HS-5 (cell line): ENCODE measurements around the gene MYO18B.

Experiments
- DNase-seq: peaks from one replicate; pipeline ENCODE4 v3.0.0-alpha.2; 2012; ENCODE audit warnings: low read depth

The MYO18B gene

GRCh38 chr22:25777411-25777810, 35.4 kb downstream of the MYO18B start:
- no peak for DNase-seq

GRCh38 chr22:25777870-25778269, 35.9 kb downstream of the MYO18B start:
- DNase-seq: no peak

- no peak for DNase-seq
Measured at GRCh38 chr22:25779426-25779825, 37.4 kb downstream of the MYO18B start.

- no peak for DNase-seq
Measured at GRCh38 chr22:25779890-25780289, 37.9 kb downstream of the MYO18B start.

GRCh38 chr22:25780673-25781072, 38.7 kb downstream of the MYO18B start:
- no peak for DNase-seq

GRCh38 chr22:25781801-25782200, 39.8 kb downstream of the MYO18B start:
- no peak for DNase-seq

- DNase-seq: no peak
Measured at GRCh38 chr22:25782831-25783230, 40.8 kb downstream of the MYO18B start.

GRCh38 chr22:25783856-25784255, 41.9 kb downstream of the MYO18B start:
- DNase-seq: no peak

GRCh38 chr22:25786165-25786564, 44.2 kb downstream of the MYO18B start:
- DNase-seq: no peak

GRCh38 chr22:25791556-25791955, 49.6 kb downstream of the MYO18B start:
- no peak for DNase-seq

GRCh38 chr22:25795478-25795877, 53.5 kb downstream of the MYO18B start:
- no peak for DNase-seq

GRCh38 chr22:25797498-25798290, 55.7 kb downstream of the MYO18B start:
- no peak for DNase-seq

- no peak for DNase-seq
Measured at GRCh38 chr22:25800766-25801165, 58.8 kb downstream of the MYO18B start.

GRCh38 chr22:25802018-25802417, 60.0 kb downstream of the MYO18B start:
- no peak for DNase-seq

GRCh38 chr22:25804676-25805075, 62.7 kb downstream of the MYO18B start:
- DNase-seq: no peak

- no peak for DNase-seq
Measured at GRCh38 chr22:25806579-25806978, 64.6 kb downstream of the MYO18B start.

- DNase-seq: no peak
Measured at GRCh38 chr22:25814685-25815084, 72.7 kb downstream of the MYO18B start.

GRCh38 chr22:25815561-25815960, 73.6 kb downstream of the MYO18B start:
- no peak for DNase-seq

- DNase-seq: no peak
Measured at GRCh38 chr22:25816522-25817059, 74.6 kb downstream of the MYO18B start.

GRCh38 chr22:25817092-25817943, 75.3 kb downstream of the MYO18B start:
- no peak for DNase-seq

- DNase-seq: no peak
Measured at GRCh38 chr22:25818541-25818940, 76.6 kb downstream of the MYO18B start.

- DNase-seq: no peak
Measured at GRCh38 chr22:25822344-25822743, 80.4 kb downstream of the MYO18B start.

GRCh38 chr22:25823276-25823675, 81.3 kb downstream of the MYO18B start:
- no peak for DNase-seq
